Stomach (tissue), 4 donors: ENCODE measurements around the gene TRAPPC3.

ENCODE experiments used
- POLR2AphosphoS5 ChIP-seq, 3 donors: sonication (generic); formaldehyde crosslinking; IDR thresholded peaks; one replicate each; pipeline ENCODE4 v1.6.1; 2016; ENCODE audit warnings: antibody characterized with exemption in 3 of 3
- TF ChIP-seq, protein P1 (sequence below), 7 experiments: fragments of 450-650 bp in 4 of 7; fragments of 200-600 bp in 3 of 7; sonication (generic) in 3 of 7; IDR thresholded peaks; one replicate each; pipeline ENCODE4 v1.5.1; 2016 to 2019; ENCODE audit warnings: antibody characterized with exemption in 7 of 7, control low read depth in 2 of 7, mild to moderate bottlenecking in 1 of 7

DNA sequence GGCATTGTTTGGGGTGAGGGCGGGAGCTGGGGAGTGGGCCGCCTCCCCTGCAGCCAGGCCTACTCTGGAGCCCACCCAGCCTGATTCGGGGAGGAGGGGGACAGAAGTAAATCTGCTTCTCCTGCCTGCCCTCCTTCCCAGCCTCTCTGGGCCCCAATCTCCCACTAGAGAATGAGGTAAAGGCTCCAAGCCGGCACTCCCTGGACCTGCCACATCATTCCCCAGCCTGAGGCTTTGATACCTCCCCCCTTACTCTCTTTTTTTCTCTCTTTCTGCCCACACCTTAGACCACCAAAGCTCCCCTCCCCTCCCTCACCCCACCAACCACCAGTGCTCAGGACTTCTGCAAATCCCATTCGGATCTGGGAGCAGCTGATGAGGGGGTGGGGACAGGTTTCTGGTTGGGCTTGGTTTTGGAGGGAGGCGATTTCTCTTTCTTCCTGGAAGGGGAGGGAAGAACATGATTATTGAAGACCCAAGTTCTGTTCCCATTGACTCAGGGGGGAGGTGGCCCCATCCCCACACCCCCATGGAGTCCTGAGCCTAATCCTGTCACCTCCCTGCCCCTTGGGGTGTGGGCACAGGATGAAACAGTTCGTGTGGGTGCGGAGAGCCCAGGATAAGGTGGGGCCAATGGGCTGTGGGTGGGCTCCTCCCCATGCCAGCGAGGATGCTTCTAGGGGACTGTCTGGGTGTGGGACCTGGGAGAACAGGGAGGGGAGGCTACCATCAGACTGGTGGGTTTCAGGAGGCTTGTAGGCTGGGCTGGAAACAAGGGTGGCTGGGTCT, 8.0 kb upstream of the TRAPPC3 start:
- TF ChIP-seq, protein P1, sequence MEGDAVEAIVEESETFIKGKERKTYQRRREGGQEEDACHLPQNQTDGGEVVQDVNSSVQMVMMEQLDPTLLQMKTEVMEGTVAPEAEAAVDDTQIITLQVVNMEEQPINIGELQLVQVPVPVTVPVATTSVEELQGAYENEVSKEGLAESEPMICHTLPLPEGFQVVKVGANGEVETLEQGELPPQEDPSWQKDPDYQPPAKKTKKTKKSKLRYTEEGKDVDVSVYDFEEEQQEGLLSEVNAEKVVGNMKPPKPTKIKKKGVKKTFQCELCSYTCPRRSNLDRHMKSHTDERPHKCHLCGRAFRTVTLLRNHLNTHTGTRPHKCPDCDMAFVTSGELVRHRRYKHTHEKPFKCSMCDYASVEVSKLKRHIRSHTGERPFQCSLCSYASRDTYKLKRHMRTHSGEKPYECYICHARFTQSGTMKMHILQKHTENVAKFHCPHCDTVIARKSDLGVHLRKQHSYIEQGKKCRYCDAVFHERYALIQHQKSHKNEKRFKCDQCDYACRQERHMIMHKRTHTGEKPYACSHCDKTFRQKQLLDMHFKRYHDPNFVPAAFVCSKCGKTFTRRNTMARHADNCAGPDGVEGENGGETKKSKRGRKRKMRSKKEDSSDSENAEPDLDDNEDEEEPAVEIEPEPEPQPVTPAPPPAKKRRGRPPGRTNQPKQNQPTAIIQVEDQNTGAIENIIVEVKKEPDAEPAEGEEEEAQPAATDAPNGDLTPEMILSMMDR (IDR thresholded peaks at IDR 0.05): no peak
- TF ChIP-seq POLR2AphosphoS5 (IDR thresholded peaks at IDR 0.05): no peak
